Measurements from ENCODE around the gene STAG3.
A peak's percentile ranks its signal among the peaks of the same experiment; 100 is the strongest.
"Not testable (repeated sequence)": the region's sequence is repeated elsewhere in the genome, so short reads cannot be mapped to it uniquely, and the experiment has no call there.

Gene STAG3

GRCh38 chr7:100213672-100214071, 36.0 kb downstream of the STAG3 start:
- DNase-seq (ENCODE audit: low spot score): no peak

GRCh38 chr7:100214356-100214755, 36.6 kb downstream of the STAG3 start:
- not testable (repeated sequence) for DNase-seq (ENCODE audit: low spot score)

GRCh38 chr7:100215895-100216294, 38.2 kb downstream of the STAG3 start:
- no peak for DNase-seq (ENCODE audit: low spot score)

- DNase-seq (ENCODE audit: low spot score): peak; percentile 81
These were observed 40.2 kb downstream of the STAG3 start for GRCh38 chr7:100217934-100218333.

- DNase-seq (ENCODE audit: low spot score): peak; percentile 58
These were observed 41.6 kb downstream of the STAG3 start for GRCh38 chr7:100219271-100219737.

GRCh38 chr7:100219801-100220585, 42.3 kb downstream of the STAG3 start, which contains the start of gene PVRIG:
Gene PVRIG (plus strand): TSS chr7:100219949. CDS start chr7:100219971, 22 bp downstream.
- peak; percentile 46 for DNase-seq (ENCODE audit: low spot score)

GRCh38 chr7:100220586-100221230, 43.0 kb downstream of the STAG3 start:
- DNase-seq (ENCODE audit: low spot score): no peak

GRCh38 chr7:100221231-100221718, 43.6 kb downstream of the STAG3 start:
- peak; percentile 93 for DNase-seq (ENCODE audit: low spot score)

- no peak for DNase-seq (ENCODE audit: low spot score)
These were observed 44.2 kb downstream of the STAG3 start for GRCh38 chr7:100221767-100222444.

- DNase-seq (ENCODE audit: low spot score): no peak
These were observed 44.9 kb downstream of the STAG3 start for GRCh38 chr7:100222445-100223132.

- DNase-seq (ENCODE audit: low spot score): not testable (repeated sequence)
These were observed 45.7 kb downstream of the STAG3 start for GRCh38 chr7:100223376-100223927.

GRCh38 chr7:100224891-100225290, 47.2 kb downstream of the STAG3 start:
- DNase-seq (ENCODE audit: low spot score): not testable (repeated sequence)

GRCh38 chr7:100234660-100235317, 57.1 kb downstream of the STAG3 start:
- DNase-seq (ENCODE audit: low spot score): not testable (repeated sequence)

GRCh38 chr7:100239975-100240374, 62.3 kb downstream of the STAG3 start:
- not testable (repeated sequence) for DNase-seq (ENCODE audit: low spot score)

- not testable (repeated sequence) for DNase-seq (ENCODE audit: low spot score)
These were observed 65.7 kb downstream of the STAG3 start for GRCh38 chr7:100243385-100243784.

GRCh38 chr7:100244988-100245605, 67.4 kb downstream of the STAG3 start:
- not testable (repeated sequence) for DNase-seq (ENCODE audit: low spot score)

- DNase-seq (ENCODE audit: low spot score): not testable (repeated sequence)
These were observed 68.6 kb downstream of the STAG3 start for GRCh38 chr7:100246121-100246864.

GRCh38 chr7:100246865-100247137, 69.1 kb downstream of the STAG3 start:
- DNase-seq (ENCODE audit: low spot score): not testable (repeated sequence)

- no peak for DNase-seq (ENCODE audit: low spot score)
These were observed 69.5 kb downstream of the STAG3 start for GRCh38 chr7:100247152-100247757.

- no peak for DNase-seq (ENCODE audit: low spot score)
These were observed 70.8 kb downstream of the STAG3 start for GRCh38 chr7:100248483-100248882.
